Testis (tissue), 2 donors: Measurements from ENCODE around the gene MSL3.

Source experiments
- CTCF ChIP-seq, 3 experiments: fragments of 450-650 bp in 2 of 3; fragments of 200-600 bp in 1 of 3; sonication (generic) in 1 of 3; IDR thresholded peaks; one replicate each; pipeline ENCODE4 v1.5.1; 2016 to 2019; ENCODE audit warnings: antibody characterized with exemption in 3 of 3, mild to moderate bottlenecking in 2 of 3, moderate library complexity in 1 of 3
- POLR2A ChIP-seq: fragments of 450-650 bp; IDR thresholded peaks from one replicate; pipeline ENCODE4 v1.6.1; 2017; ENCODE audit warnings: antibody characterized with exemption, mild to moderate bottlenecking, moderate library complexity

GRCh38 chrX:11765449-11765848, 7.4 kb downstream of the MSL3 start:
- TF ChIP-seq POLR2A (no peak), CTCF (IDR thresholded peaks at IDR 0.05) (no peak)
